Stimulated activated CD4-positive, alpha-beta T cell treated with anti-CD3 and anti-CD28 coated beads, TNF-alpha, amount 100 ng/mL, for 24 hours (primary cell): ENCODE results near the gene KITLG.
"Not testable (repeated sequence)": the region's sequence is repeated elsewhere in the genome, so short reads cannot be mapped to it uniquely, and the experiment has no call there.

Experiments
- DNase-seq, 3 experiments: peaks; one replicate each; pipeline ENCODE4 v3.0.0-alpha.2; 2020; ENCODE audit warnings: low read depth in 3 of 3

The KITLG gene

DNA sequence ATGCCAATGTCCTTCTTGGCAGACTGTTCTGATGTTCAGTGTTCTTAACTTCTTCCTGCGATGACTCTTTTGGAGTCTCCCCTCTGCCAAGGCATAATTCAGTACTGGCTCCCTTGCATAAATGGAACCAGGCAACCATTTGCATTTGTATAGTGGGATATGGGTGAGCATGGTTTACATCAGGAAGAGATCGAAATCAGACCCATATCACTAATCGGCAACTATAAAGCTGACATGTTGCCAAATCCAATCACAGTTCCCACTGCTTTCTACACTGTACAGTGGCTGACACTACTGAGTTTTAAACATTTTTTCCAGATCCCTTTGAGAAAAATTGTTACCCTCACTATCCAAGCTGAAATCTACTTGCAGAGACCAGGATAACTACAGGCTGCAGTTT, 83.8 kb downstream of the KITLG start:
- no peak for DNase-seq

DNA sequence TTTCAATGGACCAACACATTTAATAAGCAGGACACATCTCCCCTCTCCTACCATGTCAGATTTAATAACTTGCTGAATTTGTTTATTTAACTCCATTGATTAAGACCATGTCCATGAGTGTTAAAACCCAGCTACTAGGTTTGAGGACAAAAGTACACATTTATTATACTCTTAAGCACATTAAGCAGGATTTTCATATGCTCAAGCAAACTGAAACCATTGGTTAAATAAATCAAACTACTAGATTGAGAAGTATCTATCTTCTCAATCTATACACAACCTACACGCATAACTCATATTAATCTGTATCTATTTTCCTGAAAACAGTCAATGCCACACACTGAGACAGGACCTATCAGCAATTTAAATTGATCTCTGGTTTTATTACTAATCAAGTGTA, 85.2 kb downstream of the KITLG start:
- no peak for DNase-seq

DNA sequence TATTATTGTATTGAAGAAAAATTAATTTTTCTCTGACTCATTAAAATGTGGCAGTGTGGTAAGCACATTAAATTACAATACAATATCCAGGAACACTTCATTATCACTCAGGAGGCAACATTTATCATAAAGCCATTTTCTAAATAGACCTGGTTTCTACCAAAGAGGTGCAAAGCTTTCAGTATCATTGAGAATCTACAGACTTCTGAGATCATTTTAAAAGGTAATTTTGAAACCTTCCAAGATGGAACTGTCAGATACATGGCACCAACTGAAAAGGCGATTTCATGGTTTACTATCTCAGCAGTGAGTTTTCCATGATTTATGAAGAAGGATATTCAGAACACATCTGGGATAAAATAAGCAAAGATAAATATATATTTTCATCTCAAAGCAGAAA, 85.8 kb downstream of the KITLG start:
- DNase-seq, result no peak

DNA sequence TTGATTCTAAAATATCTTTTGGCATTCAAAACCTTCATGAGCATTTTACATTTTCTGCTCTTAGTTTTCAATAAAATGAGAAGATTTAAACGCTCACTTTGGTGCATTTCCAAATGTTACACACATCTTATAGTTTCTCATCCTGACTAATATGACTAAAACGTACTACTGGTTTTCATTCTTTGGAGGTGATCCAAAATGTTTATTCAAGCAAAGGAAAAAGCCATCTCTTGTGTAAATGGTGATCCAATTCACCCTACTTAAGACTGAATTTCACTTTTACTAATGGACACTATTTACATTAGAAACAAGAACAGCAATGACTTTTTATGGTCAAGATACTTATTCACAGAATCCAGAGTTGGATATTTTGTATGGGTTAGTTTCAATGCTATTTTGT, 86.6 kb downstream of the KITLG start:
- DNase-seq, result no peak

DNA sequence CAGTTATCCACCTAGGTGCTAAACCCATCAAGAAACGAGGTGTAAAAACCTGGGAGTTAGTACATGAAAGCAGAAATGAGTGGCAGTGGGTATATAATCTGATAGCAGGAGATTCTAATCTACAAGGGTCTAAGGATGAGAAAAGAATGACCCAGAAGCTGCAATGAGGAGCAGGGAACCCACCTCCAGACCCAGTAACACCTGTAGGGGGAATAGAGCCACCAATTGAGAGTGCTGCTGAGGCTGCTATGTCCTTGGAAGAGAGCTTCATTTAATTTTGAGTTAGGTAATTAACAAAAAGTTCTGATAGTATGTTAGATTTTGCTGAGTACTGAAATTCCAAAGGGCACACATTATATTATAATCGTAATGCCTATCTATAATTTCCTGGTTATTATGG, 89.8 kb downstream of the KITLG start:
- no peak for DNase-seq

DNA sequence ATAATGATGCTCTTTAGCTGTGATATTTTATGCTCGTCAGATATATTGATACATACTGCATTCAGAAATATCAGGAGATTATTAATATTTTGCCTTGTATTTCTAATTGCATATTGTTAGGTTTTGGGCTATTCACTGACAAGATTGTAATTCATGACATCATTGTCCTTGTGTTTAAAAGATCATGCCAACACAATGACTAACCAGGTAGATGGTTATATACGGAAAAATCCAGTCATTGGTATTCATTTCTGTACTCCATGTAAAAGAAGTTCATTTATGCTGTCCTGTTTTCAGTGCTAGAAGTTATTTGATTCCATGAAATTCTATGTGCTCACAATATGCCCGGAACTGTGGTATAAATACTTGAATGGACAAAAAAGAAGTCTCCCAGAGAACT, 107.5 kb downstream of the KITLG start:
- DNase-seq, result no peak

DNA sequence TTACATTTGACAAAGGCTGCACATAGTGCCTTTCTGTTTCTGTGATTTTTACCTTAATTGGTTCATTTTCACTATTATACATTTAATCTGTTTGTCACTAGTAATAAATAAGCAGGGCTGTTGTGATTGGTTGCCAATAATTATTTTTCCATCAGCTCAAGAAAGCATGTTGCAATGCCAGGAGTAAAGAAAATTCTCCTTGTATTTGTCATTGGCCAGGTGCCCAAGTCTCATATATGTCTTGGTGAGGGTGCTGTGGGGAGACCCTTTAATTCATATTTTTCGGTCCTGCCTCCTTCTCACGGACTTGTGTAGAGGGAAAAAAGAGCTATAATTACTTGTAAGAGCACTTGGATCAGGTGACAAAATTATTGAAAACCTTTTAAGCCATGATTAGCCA, 108.0 kb downstream of the KITLG start:
- DNase-seq, result no peak

DNA sequence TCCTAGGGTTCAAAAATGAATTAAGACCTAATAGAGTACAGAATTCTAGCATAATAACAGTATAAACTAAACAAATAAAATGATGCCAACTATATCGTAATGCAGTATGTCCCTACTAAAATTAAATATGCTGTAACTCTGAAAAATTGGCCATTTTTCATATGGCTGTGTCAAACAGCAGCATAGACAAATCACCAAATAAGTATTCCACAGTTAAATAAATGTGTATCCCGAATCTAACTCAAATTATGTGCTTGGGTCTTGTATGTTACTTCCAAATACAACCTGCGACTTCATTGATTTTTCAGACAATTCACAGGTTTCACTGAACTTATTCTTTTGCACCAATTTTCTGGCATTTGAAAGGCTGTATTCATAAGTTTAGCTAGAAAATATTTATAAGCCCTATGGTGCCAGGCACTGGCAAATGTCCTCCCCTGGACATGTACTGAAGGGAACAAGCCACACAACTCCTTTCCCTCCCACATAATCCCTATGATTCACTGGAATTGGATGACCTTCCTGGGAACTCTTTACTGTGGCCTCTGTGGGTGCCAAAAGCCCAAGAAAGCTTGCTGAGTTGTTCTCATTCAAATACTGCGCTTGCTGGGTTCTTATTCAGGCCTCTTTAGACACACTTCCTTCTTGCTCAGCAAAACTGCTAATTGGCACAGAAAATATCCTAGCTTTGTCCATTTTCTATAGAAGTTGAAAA, 108.8 kb downstream of the KITLG start:
- no peak for DNase-seq

DNA sequence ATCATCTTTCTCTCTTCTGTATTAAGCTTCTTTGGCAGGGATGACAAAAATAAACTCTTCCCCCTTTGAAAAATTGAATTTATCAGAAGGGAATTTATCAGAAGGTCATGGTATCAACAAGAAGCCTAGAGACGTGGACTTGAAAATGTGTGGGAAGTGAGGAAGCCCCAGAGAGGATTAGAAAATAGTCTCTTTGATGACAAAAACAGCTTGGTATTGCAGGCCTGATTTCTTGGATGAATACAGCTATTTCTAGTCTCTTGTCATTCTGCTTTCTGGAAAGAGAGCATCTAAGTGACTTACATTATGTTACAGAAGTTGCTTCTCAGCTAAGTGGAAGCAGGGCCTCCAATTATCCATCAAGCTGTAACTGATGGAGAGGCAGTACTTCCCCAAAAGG, 111.1 kb downstream of the KITLG start:
- no peak for DNase-seq

DNA sequence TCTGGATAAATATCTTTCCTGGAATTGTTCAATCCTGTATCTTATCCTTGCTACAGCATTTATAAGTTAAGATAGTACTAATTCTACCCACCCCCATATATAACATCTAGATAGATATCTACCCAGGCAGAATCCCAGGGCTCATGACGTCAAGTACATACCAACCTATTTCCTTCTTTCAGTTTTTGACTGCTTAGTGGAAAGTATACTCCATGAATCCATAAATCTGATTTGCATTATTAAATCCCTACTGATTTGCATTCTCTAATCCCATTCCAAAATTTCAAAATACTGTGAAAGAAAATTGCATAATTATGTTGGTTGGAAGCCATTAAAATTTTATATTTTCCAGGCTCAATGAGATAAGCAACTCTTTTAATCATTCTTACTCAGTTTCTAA, 111.7 kb downstream of the KITLG start:
- DNase-seq, result no peak

DNA sequence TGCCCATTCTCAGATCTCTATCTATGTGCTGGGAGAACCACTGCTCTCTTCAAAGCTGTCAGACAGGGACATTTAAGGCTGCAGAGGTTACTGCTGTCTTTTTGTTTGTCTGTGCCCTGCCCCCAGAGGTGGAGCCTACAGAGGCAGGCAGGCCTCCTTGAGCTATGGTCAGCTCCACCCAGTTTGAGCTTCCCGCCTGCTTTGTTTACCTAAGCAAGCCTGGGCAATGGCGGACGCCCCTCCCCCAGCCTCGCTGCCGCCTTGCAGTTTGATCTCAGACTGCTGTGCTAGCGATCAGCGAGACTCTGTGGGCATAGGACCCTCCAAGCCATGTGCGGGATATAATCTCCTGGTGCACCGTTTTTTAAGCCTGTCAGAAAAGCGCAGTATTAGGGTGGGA, 113.6 kb downstream of the KITLG start:
- not testable (repeated sequence) for DNase-seq

DNA sequence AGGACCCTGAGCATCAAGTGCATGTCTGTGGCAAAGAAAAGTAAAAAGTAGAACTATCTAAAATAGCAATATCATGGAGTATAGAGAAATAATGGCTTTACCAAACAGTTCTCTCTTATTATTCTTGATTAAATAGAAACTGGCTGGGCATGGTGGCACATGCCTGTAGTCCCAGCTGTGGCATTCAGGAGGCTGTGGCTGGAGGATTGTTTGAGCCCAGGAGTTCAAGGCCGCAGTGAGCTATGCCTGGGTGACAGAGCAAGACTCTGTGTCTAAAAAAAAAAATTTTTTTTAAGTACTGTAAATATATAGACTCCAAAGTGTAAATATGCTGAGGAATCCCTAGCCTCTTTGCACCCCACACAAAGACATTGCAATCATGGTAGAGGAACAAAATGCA, 121.9 kb downstream of the KITLG start:
- no peak for DNase-seq

DNA sequence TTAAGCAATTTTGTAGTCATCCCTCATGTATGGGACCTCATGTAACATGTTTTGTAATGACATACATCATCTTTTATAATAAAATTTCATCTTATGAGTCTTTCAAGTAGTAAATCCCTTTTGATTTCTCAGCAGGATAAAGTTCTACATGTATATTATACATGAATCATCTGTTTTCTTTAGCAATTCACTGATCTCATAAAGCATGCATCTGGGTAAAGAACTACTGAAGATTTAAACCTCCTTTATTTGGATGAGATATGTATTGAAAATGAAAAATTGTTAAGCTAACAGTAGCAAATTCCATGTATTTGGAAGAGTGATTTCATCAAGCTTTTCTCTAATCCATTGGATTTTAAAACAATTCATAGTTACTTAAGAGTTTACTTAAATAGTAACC, 126.9 kb downstream of the KITLG start:
- DNase-seq, result no peak

DNA sequence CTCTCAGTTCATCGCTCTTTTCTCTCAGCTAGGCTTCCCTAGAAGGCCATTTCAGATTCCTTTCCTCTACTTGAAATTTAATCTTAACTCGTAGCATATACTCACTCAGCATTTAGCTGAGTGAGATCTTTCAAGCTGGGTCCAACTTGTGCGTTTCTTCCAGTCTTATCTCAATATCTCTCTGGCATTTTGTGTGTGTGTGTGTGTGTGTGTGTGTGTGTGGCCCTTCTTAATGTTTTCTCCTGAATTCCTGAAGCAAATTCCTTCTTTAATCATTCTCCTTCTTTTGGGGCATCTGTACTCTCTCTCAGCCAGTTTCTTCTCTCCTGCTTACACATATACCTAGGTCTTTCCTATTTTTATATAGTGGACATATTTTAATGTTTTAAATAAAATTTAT, 129.1 kb downstream of the KITLG start:
- DNase-seq, result no peak

DNA sequence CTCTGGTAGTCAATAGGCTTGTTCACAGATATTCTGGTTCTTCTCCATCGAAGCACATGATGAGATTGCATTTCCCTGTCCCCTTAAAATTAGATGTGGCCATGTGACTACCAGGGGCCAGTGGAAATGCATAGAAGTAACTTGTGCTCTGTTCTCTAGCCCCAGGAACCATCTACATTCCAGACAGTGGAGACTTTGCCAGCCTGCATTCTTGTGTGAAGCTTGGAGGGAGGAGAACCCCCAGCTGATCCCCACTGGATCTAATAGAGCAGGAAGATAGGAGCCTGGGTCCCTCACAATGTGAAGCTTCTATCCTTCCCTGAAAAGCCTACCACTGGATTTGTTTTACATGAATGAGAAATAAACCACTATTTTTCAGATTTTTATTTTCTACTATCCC, 130.1 kb downstream of the KITLG start:
- no peak for DNase-seq

DNA sequence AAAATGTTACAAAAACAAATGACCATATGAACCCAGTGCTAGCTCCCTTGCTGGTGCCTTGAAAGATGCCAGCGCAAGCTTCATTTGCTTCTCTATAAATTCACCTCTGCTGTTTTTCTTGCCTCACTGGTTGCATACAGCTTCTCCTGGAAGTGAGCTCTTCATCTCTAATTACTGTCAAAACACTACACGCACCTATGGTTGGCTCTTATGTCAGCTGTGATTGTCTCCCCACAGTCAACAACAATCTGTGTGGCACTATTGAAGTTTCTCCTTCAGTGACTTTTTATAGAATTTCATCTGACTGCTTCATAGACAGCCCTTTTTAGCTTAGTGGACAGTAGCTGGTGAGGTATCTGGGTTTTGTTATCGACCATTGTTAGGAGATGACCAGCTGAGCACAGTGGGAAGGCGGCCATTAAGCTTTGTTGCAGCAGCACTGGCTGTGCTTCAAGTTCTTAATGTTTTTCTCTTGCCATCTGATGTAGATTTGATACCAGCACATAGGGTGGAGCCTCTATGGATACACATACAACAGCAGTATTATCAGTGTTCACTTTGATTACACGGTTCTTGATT, 131.8 kb downstream of the KITLG start:
- DNase-seq, result no peak

DNA sequence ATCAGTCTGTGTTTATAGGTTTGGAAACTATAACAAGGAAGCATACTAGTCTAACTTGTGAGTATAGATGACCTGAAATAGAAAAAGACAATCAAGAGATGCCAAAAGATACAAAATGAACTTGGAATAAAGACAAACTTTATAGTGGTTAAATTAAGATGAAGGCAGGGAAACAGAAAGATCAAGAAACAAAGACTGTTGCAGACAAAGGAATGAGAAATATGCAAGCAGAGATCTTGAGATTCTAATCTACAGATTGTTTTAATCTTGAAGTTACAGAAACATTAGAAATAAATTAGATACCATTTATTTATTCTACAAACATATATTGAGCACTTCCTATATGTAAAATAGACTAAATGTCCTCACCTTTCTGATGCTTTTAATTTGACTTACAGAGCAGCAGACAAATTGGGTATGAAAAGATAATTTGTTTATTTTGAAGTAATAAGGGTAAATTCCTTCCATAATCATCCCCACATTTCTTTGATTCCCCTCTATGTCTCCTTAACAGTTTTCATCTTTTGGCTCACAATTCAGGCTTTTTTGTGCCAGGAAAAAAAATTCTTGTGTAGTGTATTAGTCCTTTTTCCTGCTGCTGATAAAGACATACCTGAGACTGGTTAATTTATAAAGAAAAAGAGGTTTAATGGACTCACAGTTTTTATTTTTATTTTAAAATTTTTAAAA, 134.4 kb downstream of the KITLG start:
- DNase-seq, result no peak

DNA sequence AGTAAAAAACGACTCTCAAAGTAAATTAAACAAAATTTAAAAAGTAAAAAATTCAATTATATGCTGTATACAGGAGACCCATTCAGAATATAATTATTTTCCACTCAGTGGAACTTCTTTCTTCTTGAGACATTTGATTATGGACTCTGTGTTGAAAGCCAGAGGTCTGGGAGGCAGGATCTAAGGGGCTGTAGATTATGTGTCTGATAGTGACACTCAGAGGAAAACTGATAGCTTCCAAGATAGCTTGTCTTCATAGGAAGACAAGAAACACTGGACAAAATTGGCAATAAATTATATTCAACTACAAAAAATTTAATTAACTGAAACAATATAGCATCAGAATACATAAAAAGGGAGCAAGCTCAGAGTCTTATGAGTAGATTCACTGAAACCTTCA, 135.8 kb downstream of the KITLG start:
- DNase-seq, result no peak
